ENCODE results near the gene SETD2.
"Not testable (repeated sequence)": the region's sequence is repeated elsewhere in the genome, so short reads cannot be mapped to it uniquely, and the experiment has no call there.

SETD2 gene

GRCh38 chr3:47164007-47164881 lies at the start of gene SETD2:
Gene SETD2, minus strand, starts transcription at chr3:47164113. Its CDS starts 189 bp downstream, at chr3:47163924.
- in situ Hi-C loops (cut with MboI; ENCODE audit: low sequenced_read_pairs) = no loop called here

- in situ Hi-C loops (cut with MboI; ENCODE audit: low sequenced_read_pairs) = no loop called here
These were observed 47.0 kb upstream of the SETD2 start for GRCh38 chr3:47210863-47211405.

DNA sequence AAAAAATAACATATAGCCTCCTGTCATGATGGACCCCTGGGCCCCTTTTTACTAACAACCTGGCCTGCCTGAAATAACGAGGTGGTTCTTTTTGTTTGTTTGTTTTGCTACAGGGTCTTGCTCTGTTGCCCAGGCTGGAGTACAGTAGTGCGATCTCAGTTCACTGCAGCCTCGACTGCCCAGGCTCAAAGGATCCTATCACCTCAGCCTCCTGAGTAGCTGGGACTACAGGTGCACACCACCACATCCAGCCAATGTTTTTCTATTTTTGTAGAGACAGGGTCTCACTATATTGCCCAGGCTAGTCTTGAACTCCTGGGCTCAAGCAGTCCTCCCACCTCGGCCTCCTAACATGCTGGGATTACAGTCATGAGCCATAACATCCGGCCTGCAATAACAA lies 42.1 kb upstream of the SETD2 start:
- in situ Hi-C loops (cut with MboI; ENCODE audit: low sequenced_read_pairs) = not testable (repeated sequence)

- in situ Hi-C loops (cut with MboI; ENCODE audit: low sequenced_read_pairs) = no loop called here
These were observed 41.0 kb upstream of the SETD2 start for GRCh38 chr3:47204875-47205274.

DNA sequence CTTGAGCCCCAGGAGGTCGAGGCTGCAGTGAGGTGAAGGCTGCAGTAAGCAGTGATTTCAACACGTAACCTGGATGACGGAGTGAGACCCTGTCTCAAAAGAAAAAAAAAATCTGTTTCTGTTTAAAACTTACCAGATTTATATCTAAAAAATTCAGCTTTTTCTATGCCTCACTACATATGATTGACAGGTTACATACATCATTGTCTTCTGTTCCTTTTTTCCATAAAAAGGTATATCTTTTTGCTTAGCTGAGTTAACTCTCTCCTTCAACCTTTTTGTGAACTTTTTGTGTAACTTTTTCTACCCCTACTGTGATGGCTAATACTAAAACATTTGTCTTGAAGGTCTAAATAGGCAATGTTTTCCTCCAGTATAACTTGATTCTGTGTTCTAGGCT lies 38.6 kb upstream of the SETD2 start:
- in situ Hi-C loops (cut with MboI; ENCODE audit: low sequenced_read_pairs) = no loop called here

DNA sequence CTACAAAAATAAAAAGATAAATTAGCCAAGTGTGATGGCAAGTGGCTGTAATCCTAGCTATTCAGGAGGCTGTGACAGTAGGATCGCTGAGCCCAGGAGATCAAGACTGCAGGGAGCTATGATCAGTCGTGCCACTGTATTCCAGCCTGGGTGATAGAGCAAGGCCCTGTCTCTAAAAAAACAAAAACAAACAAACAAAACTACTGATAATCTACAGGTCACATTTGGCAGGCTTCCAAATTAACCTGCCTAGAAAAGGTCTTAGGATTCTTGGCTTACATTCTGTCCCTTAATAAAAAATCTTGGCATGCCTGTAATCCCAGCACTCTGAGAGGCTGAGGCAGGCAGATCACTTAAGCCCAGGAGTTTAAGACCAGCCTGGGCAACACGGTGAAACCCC lies 33.4 kb upstream of the SETD2 start:
- in situ Hi-C loops (cut with MboI; ENCODE audit: low sequenced_read_pairs) = no loop called here

- in situ Hi-C loops (cut with MboI; ENCODE audit: low sequenced_read_pairs) = no loop called here
These were observed 31.1 kb upstream of the SETD2 start for GRCh38 chr3:47194994-47195393.

DNA sequence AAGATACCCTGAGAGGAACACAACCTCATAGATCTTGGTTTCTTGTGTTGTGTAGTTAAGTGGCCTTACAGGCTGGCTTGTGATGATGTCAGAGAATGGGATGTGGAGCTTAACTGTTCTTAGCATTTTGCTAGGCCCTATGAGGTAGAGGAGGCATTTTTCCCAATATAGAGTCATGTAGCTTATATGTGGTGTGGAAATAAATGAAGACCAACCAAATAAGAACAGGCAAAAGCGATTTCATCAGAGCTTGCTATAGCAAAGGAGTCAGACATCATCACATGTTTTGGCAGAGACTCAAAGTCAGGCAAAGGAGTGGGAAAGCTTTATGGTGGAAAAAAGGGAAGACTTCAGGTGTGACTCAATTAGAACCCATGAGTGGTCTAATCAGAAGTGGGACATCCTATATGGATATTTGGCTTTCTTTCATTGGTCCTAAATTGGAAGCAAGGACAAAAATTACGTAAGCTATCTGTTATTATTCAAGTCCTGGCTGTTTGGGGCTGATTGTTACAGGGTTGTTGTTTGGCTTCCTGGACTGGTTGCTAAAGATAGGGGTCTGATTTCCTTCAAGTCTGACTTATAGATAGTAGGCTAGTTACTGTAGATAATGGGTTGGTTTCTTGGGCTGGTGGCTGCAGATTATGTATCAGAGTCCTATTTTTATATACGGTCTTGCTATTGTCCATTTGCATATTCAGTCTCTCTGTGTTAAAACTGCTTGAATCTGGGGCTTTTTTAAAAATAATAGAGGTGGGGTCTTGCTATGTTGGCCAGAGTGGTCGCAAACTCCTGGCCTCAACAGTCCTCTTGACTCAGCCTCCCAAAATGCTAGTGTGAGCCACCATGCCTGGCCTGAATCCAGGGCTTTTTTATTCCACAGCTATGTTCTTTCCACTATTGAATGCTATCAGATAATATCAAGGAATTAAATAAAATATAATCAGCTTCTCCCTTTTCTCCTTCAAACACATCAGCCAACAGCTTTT lies 30.3 kb upstream of the SETD2 start:
- in situ Hi-C loops (cut with MboI; ENCODE audit: low sequenced_read_pairs) = no loop called here

- in situ Hi-C loops (cut with MboI; ENCODE audit: low sequenced_read_pairs) = no loop called here
These were observed 22.4 kb upstream of the SETD2 start for GRCh38 chr3:47186285-47186684.

- in situ Hi-C loops (cut with MboI; ENCODE audit: low sequenced_read_pairs) = not testable (repeated sequence)
These were observed 17.8 kb upstream of the SETD2 start for GRCh38 chr3:47181685-47182084.

GRCh38 chr3:47180011-47180410 lies 16.1 kb upstream of the SETD2 start:
- in situ Hi-C loops (cut with MboI; ENCODE audit: low sequenced_read_pairs) = not testable (repeated sequence)

DNA sequence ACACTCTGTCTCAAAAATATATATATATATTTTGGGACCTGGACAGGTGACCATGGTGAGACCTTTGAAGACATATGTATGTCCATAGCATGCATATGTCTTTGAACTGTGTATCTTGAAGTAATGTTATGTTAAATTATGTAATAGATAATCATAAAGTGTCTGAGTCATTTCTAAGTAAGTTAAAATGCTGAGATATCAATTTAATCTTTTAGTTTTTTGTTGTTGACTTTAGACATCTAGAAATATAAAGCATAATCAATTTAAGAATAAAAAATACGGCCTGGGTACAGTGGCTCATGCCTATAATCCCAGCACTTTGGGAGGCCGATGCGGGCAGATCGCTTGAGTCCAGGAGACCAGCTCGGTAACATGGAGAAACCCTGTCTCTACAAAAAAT lies 12.7 kb upstream of the SETD2 start:
- in situ Hi-C loops (cut with MboI; ENCODE audit: low sequenced_read_pairs) = no loop called here

DNA sequence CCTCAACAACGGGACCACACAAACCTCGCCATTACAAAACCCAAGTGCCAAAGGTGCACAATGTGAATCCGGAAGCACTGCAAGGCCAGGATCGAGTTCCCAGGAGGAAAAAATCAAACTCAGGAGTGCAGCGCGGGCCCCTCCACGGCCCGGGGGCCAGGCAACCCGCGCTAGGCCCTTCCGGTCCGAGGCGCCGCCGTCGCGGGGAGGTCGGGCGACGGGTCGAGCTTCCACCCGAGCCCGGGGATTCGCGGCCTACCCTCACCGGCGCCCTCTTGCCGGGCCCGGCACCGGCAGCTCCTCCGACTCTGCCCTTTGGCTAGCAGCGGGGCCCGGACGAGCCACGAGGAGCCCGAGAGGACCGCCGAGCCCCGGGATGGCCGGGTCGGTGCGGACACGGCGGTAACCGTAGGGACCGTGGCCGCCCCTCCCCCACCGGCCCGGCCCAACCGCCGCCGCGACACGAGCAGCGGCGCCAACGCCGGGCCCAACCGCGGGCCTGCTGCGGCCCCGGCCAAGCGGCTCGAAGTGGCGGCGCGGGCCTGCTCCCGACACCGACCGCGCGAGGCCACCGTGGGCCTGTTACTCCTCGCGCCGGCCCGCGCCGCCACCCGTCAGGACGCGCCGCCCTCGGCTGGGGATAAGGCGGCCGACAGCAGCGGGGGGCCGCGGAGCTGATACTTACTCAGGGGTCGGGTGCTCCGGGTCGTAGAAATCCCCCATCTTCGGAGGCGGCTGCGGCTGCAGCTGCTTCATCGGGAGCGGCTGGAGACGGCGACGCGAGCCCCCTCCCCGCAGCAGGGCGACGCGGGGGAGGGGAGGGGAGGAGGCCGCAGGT lies 525 bp downstream of the SETD2 start:
- in situ Hi-C loops (cut with MboI; ENCODE audit: low sequenced_read_pairs) = no loop called here

DNA sequence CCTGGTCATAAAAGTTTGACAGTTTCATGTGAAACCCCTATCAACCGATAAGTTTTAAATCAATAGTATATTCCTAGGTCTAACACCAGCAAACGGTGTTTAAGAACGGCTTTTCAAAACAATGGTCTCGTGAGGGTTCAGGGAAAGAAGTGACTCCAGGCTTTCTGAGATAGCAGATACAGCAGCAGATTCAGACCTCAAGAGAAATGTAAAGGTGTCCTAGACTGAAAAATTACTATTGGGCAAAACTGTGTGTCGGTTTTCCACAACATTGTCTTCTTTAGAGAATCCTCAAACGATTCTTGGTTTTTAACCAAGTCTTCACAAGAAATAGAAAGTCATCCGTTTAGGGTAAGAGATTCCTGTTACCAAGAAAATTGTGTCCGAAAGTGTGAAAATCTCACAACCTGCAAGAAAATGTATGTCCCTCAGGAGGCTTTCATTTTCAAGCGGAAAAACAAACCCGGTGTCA lies 1.2 kb downstream of the SETD2 start:
- in situ Hi-C loops (cut with MboI; ENCODE audit: low sequenced_read_pairs) = no loop called here

DNA sequence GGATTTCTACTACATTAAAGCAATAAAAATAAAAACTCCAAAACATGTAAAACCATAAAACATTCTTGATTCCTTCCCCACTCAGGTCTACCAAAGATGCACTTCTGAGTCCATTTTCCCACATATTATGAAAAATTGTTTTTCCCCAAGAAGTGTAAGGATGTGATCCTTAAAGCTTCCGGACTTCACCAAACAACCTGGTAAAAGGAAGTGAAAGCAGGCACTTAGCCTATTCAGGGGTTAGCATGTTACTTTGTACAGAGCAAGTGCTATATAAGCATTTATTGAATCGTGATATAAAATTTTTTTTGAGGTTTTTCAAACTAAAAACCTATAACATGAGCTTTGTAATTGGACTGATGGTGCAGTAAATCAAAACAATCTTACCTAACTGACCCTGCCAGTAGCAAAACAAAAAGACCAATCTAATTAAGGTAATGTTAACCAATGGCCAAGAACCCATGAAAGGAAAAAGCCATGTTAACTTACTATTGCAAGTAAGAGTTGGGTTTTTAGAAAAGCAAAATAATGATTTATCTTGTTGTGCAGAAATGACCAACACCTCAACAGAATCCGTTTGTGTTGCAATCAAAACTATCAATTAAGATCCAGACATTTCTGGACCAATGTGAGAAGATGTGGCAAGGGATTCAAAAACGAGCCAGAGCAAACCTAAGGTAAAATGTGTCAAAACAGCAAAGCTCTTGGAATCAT lies 1.8 kb downstream of the SETD2 start:
- in situ Hi-C loops (cut with MboI; ENCODE audit: low sequenced_read_pairs) = no loop called here

- in situ Hi-C loops (cut with MboI; ENCODE audit: low sequenced_read_pairs) = no loop called here
These were observed 4.1 kb downstream of the SETD2 start for GRCh38 chr3:47159820-47160219.

GRCh38 chr3:47158208-47158607 lies 5.7 kb downstream of the SETD2 start:
- in situ Hi-C loops (cut with MboI; ENCODE audit: low sequenced_read_pairs) = no loop called here

DNA sequence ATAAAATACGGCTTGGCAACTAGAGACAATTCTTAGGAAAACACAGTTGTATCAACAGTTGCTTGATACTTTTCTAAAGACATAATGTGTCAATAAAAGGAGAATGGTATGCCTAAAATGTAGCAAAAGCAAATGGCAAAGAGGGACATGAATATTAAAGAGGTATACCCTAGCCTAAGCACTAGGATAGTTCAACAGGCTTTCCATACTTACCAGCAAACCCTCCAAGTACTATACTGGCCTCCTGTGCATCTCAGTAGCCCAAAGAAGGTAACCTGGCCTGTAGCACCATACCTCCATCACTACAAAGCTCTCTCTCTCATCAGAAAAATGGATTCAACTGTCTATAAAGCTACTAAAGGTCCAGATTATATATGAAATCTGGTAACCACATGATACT lies 7.5 kb downstream of the SETD2 start:
- in situ Hi-C loops (cut with MboI; ENCODE audit: low sequenced_read_pairs) = no loop called here

- in situ Hi-C loops (cut with MboI; ENCODE audit: low sequenced_read_pairs) = no loop called here
These were observed 11.3 kb downstream of the SETD2 start for GRCh38 chr3:47152578-47152977.

- in situ Hi-C loops (cut with MboI; ENCODE audit: low sequenced_read_pairs) = no loop called here
These were observed 12.1 kb downstream of the SETD2 start for GRCh38 chr3:47151836-47152235.

Measured in HL-60/S4 treated with retinoic acid at 250 ng/mL for 4 days and 3 days (cell line).